Measurements from ENCODE around the gene GADD45A.
"Not testable (repeated sequence)": the region's sequence is repeated elsewhere in the genome, so short reads cannot be mapped to it uniquely, and the experiment has no call there.

The GADD45A gene

DNA sequence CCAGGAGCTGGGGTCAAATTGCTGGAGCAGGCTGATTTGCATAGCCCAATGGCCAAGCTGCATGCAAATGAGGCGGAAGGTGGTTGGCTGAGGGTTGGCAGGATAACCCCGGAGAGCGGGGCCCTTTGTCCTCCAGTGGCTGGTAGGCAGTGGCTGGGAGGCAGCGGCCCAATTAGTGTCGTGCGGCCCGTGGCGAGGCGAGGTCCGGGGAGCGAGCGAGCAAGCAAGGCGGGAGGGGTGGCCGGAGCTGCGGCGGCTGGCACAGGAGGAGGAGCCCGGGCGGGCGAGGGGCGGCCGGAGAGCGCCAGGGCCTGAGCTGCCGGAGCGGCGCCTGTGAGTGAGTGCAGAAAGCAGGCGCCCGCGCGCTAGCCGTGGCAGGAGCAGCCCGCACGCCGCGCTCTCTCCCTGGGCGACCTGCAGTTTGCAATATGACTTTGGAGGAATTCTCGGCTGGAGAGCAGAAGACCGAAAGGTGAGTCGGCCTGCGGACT lies at the start of gene GADD45A:
GADD45A (plus strand) TSS at position 135 of the 491 bp plus-strand sequence; CDS start at position 429, 294 bp downstream.
- DNase-seq, result peak; percentile 97

DNA sequence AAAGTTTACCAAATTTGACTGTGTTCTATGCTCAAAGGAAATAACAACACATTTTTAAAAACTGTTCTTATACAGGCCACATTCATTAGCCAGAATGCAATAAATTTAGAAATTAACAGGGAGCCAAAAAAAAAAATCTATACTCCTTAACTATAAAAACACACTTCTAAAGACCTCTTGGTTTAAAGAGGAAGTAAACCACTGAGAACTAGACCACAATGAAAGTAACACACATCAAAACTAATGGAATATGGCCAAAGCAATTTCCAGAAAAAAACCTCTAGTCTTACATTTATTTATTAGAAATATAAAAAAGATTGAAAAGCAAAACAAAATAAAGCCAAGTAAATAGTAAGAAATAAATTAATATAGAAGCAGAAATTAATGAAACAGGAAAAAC lies 48.9 kb upstream of the GADD45A start:
- DNase-seq, result no peak

DNA sequence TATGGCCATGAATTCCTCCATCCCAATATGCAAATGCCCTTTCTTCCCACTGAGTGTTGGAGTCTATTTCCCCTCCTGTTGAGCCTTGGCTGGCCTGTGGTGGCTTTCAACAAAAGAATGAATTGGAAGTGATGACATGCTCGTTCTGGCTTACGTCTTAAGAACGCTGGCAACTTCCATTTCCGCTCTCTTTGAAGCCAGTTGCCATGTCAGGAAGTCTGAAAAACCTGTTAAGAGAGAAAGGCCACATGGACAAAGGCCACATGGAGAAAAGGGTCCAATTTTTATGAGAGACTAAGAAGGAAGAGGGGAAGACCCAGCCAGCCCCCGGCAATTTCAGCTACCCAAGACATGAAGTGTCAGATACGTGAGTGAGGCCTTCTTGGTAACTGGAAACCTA lies 45.6 kb upstream of the GADD45A start:
- DNase-seq, result no peak

- DNase-seq, result no peak
These were observed 42.4 kb upstream of the GADD45A start for GRCh38 chr1:67642629-67643028.

DNA sequence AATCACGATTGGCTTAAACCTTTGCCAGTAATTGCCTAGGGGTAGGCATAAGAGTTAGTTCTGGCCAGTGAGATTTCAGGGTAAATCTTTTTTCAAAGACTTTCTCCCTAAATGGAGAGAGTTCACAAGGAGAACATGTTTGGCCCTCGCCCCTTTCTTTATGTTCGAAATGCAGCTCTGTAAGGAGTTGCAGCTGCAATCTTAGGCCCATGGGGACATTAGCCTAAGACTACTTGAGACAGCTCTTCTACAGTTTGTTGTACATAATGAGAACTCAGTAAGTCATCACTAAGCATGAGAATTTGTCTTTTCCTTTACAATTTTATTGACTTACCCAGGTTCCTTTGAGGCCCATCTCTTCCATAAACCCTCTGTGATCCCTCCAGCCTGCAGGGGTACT lies 40.4 kb upstream of the GADD45A start:
- no peak for DNase-seq

GRCh38 chr1:67645495-67646144 lies 39.4 kb upstream of the GADD45A start:
- DNase-seq, result no peak

DNA sequence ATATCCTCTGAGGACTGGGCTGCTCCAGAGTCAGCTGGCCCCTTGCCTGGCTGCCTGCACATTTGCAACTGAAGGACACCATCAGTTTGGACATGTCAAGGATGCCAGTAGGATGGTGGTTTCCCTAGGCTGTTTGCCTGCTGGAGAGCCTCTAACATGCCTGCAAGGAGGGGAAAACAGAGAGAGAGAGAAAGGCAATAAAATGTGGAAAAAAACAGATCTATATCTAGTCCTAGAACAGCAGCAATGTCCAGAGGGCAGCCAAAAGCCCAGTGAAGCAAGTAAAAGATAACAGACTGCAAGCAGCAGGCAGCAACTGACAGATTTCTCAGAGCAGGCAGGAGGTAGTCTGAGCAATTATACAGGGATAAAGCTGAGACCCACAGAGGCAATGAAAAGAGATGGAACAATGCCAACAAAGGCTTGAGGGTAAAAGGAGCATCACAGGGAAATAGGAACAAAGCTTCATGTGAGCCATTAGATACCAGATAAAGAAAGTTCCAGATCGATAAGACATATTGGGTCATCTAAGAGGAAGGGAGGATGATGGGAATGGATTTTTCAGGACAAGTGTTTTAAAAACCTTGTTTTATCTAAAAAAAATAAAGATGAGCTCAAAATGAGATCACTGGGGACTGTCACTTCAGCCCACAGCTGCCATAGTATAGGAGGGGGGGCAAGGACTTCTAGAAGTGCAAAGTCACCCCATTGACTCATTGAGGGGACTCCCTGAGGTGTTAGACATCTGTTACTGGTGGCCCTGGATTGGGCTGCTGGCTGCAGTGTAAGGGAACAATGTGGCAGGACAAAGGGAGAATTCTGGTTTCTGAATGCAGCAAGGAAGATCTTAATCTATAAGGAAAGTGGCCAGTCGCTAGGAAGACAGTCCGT lies 38.6 kb upstream of the GADD45A start:
- no peak for DNase-seq

- no peak for DNase-seq
These were observed 37.8 kb upstream of the GADD45A start for GRCh38 chr1:67647036-67647798.

GRCh38 chr1:67647814-67648358 lies 37.1 kb upstream of the GADD45A start:
- no peak for DNase-seq

- no peak for DNase-seq
These were observed 36.2 kb upstream of the GADD45A start for GRCh38 chr1:67648582-67649326.

GRCh38 chr1:67650061-67650460 lies 34.9 kb upstream of the GADD45A start:
- DNase-seq, result no peak

- DNase-seq, result no peak
These were observed 34.0 kb upstream of the GADD45A start for GRCh38 chr1:67651031-67651430.

DNA sequence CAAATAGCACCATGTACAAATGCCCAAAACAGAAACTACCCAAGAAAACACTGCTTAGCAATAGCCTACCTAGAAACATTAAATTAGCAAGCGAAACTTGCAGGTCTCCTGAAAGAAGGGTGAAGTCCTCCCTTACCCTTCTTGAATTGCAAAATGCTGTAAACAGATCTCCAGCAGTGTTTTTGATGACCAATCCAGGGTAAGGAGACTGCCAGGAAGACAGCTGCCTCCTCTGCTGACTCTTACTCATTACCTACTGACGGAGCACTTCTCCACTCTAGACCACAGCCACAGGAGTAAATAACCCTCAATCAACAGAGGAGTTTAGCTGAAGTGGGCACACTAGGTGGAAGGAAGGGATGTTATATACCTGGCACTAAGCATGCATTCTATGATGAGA lies 32.2 kb upstream of the GADD45A start:
- DNase-seq, result no peak

- DNase-seq, result no peak
These were observed 31.7 kb upstream of the GADD45A start for GRCh38 chr1:67653304-67653703.

DNA sequence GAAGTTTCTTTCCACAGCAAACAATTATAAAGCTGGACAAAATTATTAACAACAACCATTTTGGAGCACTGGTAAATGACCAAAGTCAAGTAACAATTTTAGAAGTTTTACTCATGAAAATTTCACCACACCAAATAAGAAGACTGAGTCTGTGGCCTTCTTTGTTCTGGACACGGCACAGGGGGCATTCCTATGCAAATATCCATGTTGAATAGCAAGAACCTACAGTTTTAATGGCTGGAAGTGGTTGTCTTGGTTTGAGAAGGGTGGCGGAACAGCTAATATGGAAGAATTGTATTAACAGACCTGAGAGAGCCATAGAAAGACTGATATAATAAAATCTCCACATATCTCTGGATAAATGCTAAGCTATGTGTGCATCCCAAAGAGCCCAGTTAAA lies 29.4 kb upstream of the GADD45A start:
- no peak for DNase-seq

GRCh38 chr1:67657152-67657551 lies 27.8 kb upstream of the GADD45A start:
- DNase-seq, result not testable (repeated sequence)

- DNase-seq, result no peak
These were observed 25.8 kb upstream of the GADD45A start for GRCh38 chr1:67659229-67659628.

DNA sequence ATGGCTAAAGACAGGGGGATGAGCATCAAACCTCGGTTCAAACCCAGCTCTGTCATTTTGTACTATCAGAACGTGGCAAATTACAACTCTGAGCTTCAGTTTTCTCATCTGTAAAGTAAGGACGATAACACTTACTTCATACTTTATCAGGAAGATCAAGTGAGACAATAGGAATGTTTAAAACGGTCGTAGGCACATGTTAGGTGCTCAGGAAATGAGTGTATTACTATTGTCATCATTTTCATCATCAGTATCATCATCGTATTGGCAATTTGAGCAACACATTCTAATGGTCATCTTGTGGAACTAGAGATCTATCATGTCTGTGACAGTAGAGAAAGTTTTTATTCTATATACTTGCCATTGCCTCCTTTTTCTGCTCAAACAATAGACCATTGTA lies 22.1 kb upstream of the GADD45A start:
- no peak for DNase-seq

GRCh38 chr1:67664048-67664447 lies 21.0 kb upstream of the GADD45A start:
- no peak for DNase-seq

DNA sequence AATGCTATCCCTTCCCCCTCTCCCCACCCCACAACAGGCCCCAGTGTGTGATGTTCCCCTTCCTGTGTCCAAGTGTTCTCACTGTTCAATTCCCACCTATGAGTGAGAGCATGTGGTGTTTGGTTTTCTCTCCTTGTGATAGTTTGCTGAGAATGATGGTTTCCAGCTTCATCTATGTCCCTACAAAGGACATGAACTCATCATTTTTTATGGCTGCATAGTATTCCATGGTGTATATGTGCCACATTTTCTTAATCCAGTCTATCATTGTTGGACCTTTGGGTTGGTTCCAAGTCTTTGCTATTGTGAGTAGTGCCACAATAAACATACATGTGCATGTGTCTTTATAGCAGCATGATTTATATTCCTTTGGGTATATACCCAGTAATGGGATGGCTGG lies 19.7 kb upstream of the GADD45A start:
- DNase-seq, result not testable (repeated sequence)

GRCh38 chr1:67666636-67667035 lies 18.4 kb upstream of the GADD45A start:
- DNase-seq, result no peak

- no peak for DNase-seq
These were observed 16.3 kb upstream of the GADD45A start for GRCh38 chr1:67668660-67669059.

All from CD4-positive, alpha-beta T cell treated with Interleukin-21 for 1 hour (primary cell).